HEK293 (cell line): ENCODE measurements around the gene GET3.

Source experiments
- CTCF ChIA-PET: fragments of 350-600 bp; formaldehyde crosslinking; extraction: SDS; loops from one replicate; lab custom pipeline; 2021; ENCODE audit warnings: antibody characterized with exemption; lab: Yijun Ruan, JAX
- POLR2A ChIA-PET: fragments of 300-600 bp; formaldehyde crosslinking; extraction: SDS; loops from one replicate; lab custom pipeline; 2020; ENCODE audit warnings: antibody characterized with exemption, inconsistent platforms; lab: Yijun Ruan, JAX
- H3K27ac ChIP-seq: fragments of 200-500 bp; sonication (Bioruptor generic); 2 replicates; pipeline ENCODE4 v1.5.1; 2014; ENCODE audit warnings: low read depth, low read length, control low read depth, inconsistent platforms; ENCODE audit errors: extremely low read depth
- H3K36me3 ChIP-seq, 2 experiments: fragments of 200-500 bp in 1 of 2; sonication (Bioruptor generic) in 1 of 2; 1 replicate in 1 of 2; 2 replicates in 1 of 2; pipeline ENCODE4 v1.5.1; 2014 to 2017; ENCODE audit warnings: inconsistent platforms in 2 of 2, low read length in 2 of 2; ENCODE audit not compliant: control insufficient read depth in 2 of 2, insufficient read depth in 1 of 2
- H3K4me1 ChIP-seq: fragments of 200-500 bp; sonication (Bioruptor generic); 2 replicates; pipeline ENCODE4 v1.5.1; 2014; ENCODE audit warnings: mild to moderate bottlenecking, low read length, inconsistent platforms; ENCODE audit not compliant: control insufficient read depth, insufficient read depth
- H3K4me3 ChIP-seq: 2 replicates; pipeline ENCODE4 v1.5.1; 2011; ENCODE audit warnings: low read depth, mild to moderate bottlenecking, control low read depth, low read length, moderate library complexity
- H3K9me3 ChIP-seq: fragments of 200-500 bp; sonication (Bioruptor generic); 2 replicates; pipeline ENCODE4 v1.5.1; 2014; ENCODE audit warnings: low read depth, low read length, inconsistent platforms; ENCODE audit not compliant: control insufficient read depth, insufficient read depth
- BCL11A ChIP-seq: fragments of 450-650 bp; formaldehyde crosslinking; IDR thresholded peaks from 2 replicates; pipeline ENCODE4 v1.5.1; 2016; ENCODE audit warnings: low read depth, missing biosample characterization, missing genetic modification characterization
- BCL11B ChIP-seq: fragments of 450-650 bp; formaldehyde crosslinking; IDR thresholded peaks from 2 replicates; pipeline ENCODE4 v1.5.1; 2016; ENCODE audit warnings: low read depth, missing biosample characterization, missing genetic modification characterization
- HIC1 ChIP-seq: fragments of 450-650 bp; formaldehyde crosslinking; IDR thresholded peaks from 2 replicates; pipeline ENCODE4 v1.5.1; 2016; ENCODE audit warnings: missing biosample characterization, missing genetic modification characterization
- KLF7 ChIP-seq: fragments of 450-650 bp; formaldehyde crosslinking; IDR thresholded peaks from 2 replicates; pipeline ENCODE4 v1.5.1; 2016; ENCODE audit warnings: missing biosample characterization, missing genetic modification characterization, borderline replicate concordance
- PATZ1 ChIP-seq: fragments of 450-650 bp; formaldehyde crosslinking; IDR thresholded peaks from 2 replicates; pipeline ENCODE4 v1.5.1; 2016; ENCODE audit warnings: missing biosample characterization, missing genetic modification characterization
- PBX3 ChIP-seq: sonication (generic); formaldehyde crosslinking; IDR thresholded peaks from 2 replicates; pipeline ENCODE4 v1.8.1; 2022; ENCODE audit warnings: mild to moderate bottlenecking, moderate library complexity, missing genetic modification reagents
- PRDM1 ChIP-seq: fragments of 450-650 bp; formaldehyde crosslinking; IDR thresholded peaks from 2 replicates; pipeline ENCODE4; 2016; ENCODE audit warnings: missing biosample characterization, missing genetic modification characterization
- RBAK ChIP-seq: fragments of 450-650 bp; formaldehyde crosslinking; IDR thresholded peaks from 2 replicates; pipeline ENCODE4 v1.5.1; 2016; ENCODE audit warnings: missing biosample characterization, missing genetic modification characterization
- ZBTB10 ChIP-seq: fragments of 450-650 bp; formaldehyde crosslinking; IDR thresholded peaks from 2 replicates; pipeline ENCODE4 v1.5.1; 2016; ENCODE audit warnings: missing biosample characterization, missing genetic modification characterization
- ZBTB20 ChIP-seq: fragments of 450-650 bp; formaldehyde crosslinking; IDR thresholded peaks from 2 replicates; pipeline ENCODE4 v1.5.1; 2016; ENCODE audit warnings: missing biosample characterization, missing genetic modification characterization
- ZFP37 ChIP-seq: fragments of 450-650 bp; formaldehyde crosslinking; IDR thresholded peaks from 2 replicates; pipeline ENCODE4 v1.5.1; 2016; ENCODE audit warnings: missing biosample characterization, missing genetic modification characterization
- ZNF10 ChIP-seq: fragments of 450-650 bp; formaldehyde crosslinking; IDR thresholded peaks from 2 replicates; pipeline ENCODE4 v1.5.1; 2017; ENCODE audit warnings: missing biosample characterization, missing genetic modification characterization
- ZNF114 ChIP-seq: fragments of 450-650 bp; formaldehyde crosslinking; IDR thresholded peaks from 2 replicates; pipeline ENCODE4 v1.5.0; 2017; ENCODE audit warnings: missing biosample characterization, missing genetic modification characterization
- ZNF140 ChIP-seq: fragments of 450-650 bp; formaldehyde crosslinking; IDR thresholded peaks from 2 replicates; pipeline ENCODE4 v1.5.1; 2016; ENCODE audit warnings: missing biosample characterization, missing genetic modification characterization
- ZNF146 ChIP-seq: fragments of 450-650 bp; formaldehyde crosslinking; IDR thresholded peaks from 2 replicates; pipeline ENCODE4 v1.5.1; 2016; ENCODE audit warnings: missing biosample characterization, missing genetic modification characterization
- ZNF311 ChIP-seq: fragments of 450-650 bp; formaldehyde crosslinking; IDR thresholded peaks from 2 replicates; pipeline ENCODE4 v1.5.1; 2017; ENCODE audit warnings: missing biosample characterization, missing genetic modification characterization, borderline replicate concordance
- ZNF335 ChIP-seq: fragments of 450-650 bp; formaldehyde crosslinking; conservative IDR thresholded peaks from 2 replicates; pipeline ENCODE4 v1.5.1; 2016; ENCODE audit warnings: missing biosample characterization, missing genetic modification characterization
- ZNF501 ChIP-seq: fragments of 450-650 bp; formaldehyde crosslinking; IDR thresholded peaks from 2 replicates; pipeline ENCODE4 v1.5.1; 2016; ENCODE audit warnings: missing biosample characterization, missing genetic modification characterization
- ZNF548 ChIP-seq: fragments of 450-650 bp; formaldehyde crosslinking; IDR thresholded peaks from 2 replicates; pipeline ENCODE4 v1.5.1; 2016; ENCODE audit warnings: missing biosample characterization, missing genetic modification characterization
- ZNF580 ChIP-seq: fragments of 450-650 bp; formaldehyde crosslinking; IDR thresholded peaks from 2 replicates; pipeline ENCODE4 v1.5.1; 2016; ENCODE audit warnings: missing biosample characterization, missing genetic modification characterization
- ZNF596 ChIP-seq: fragments of 450-650 bp; IDR thresholded peaks from 2 replicates; pipeline ENCODE4 v1.5.0; 2018; ENCODE audit warnings: missing biosample characterization, mild to moderate bottlenecking, missing genetic modification characterization, moderate library complexity
- ZNF660 ChIP-seq: fragments of 450-650 bp; IDR thresholded peaks from 2 replicates; pipeline ENCODE4 v1.5.1; 2018; ENCODE audit warnings: missing biosample characterization, mild to moderate bottlenecking, missing genetic modification characterization
- ZNF677 ChIP-seq: fragments of 450-650 bp; IDR thresholded peaks from 2 replicates; pipeline ENCODE4 v1.5.0; 2018; ENCODE audit warnings: missing biosample characterization, mild to moderate bottlenecking, missing genetic modification characterization, moderate library complexity
- ZNF707 ChIP-seq: fragments of 450-650 bp; formaldehyde crosslinking; IDR thresholded peaks from 2 replicates; pipeline ENCODE4 v1.5.1; 2016; ENCODE audit warnings: missing biosample characterization, missing genetic modification characterization
- ZNF768 ChIP-seq: fragments of 450-650 bp; formaldehyde crosslinking; IDR thresholded peaks from 2 replicates; pipeline ENCODE4 v1.5.1; 2018; ENCODE audit warnings: missing biosample characterization, mild to moderate bottlenecking, missing genetic modification characterization
- ZNF792 ChIP-seq: fragments of 450-650 bp; formaldehyde crosslinking; IDR thresholded peaks from 2 replicates; pipeline ENCODE4 v1.5.1; 2016; ENCODE audit warnings: missing biosample characterization, missing genetic modification characterization
- ZSCAN30 ChIP-seq: fragments of 450-650 bp; IDR thresholded peaks from 2 replicates; pipeline ENCODE4 v1.5.1; 2018; ENCODE audit warnings: missing biosample characterization, mild to moderate bottlenecking, missing genetic modification characterization, moderate library complexity

The GET3 gene

GRCh38 chr19:12792051-12792852 is 55.0 kb downstream of the GET3 start (continued):
- no peak for TF ChIP-seq ZNF311 (tag by site-specific recombination)
- peak; percentile 71; the same call in 1 of the 2 replicates for TF ChIP-seq ZBTB20 (tag by site-specific recombination)
- TF ChIP-seq ZNF501 (tag by site-specific recombination) = 0 out of 2 replicates have a peak, but pooled peaks have one; percentile 72
- no peak for TF ChIP-seq ZNF768 (tag by site-specific recombination)
- TF ChIP-seq ZNF114 (tag by site-specific recombination) = no peak
- peak; percentile 90 for TF ChIP-seq ZNF10 (tag by site-specific recombination)
- TF ChIP-seq BCL11A (tag by site-specific recombination) = peak; percentile 65; the same call in 1 of the 2 replicates
- TF ChIP-seq ZNF707 = no peak
- TF ChIP-seq ZNF677 = no peak
- TF ChIP-seq ZNF580 (tag by site-specific recombination) = 0 out of 2 replicates have a peak, but pooled peaks have one; percentile 8
- TF ChIP-seq ZNF335 (tag by site-specific recombination) = peak; percentile 84; the same call in 1 of the 2 replicates
- TF ChIP-seq ZNF146 (tag by site-specific recombination) = no peak
- no peak for TF ChIP-seq KLF7 (tag by site-specific recombination)
- no peak for TF ChIP-seq RBAK (tag by site-specific recombination)

- POLR2A ChIA-PET = interaction anchor here (0.5 to 3.6 kb wide), 15 partner anchors 8 to 121 kb away, joined by 3 to 42 read pairs (median 7); partner anchors contain the start of genes DHPS, DNASE2, FBXW9 and PRDX2
- H3K9me3 ChIP-seq = no peaks in the 10 kb centered on the region
- H3K36me3 ChIP-seq = peaks cover 5 to 6% of the 10 kb centered on the region in 2 experiments; a peak in 2 of 3 replicates
- peak overlapping the region; percentile 58; the same call in 1 of the 2 replicates for H3K27ac ChIP-seq
- peak overlapping the region; percentile 43 for H3K4me3 ChIP-seq
- peaks cover 21% of the 10 kb centered on the region for H3K4me1 ChIP-seq
- CTCF ChIA-PET = interaction anchor here (0.5 to 16.5 kb wide), 5 partner anchors 15 to 75 kb away, joined by 3 to 386 read pairs (median 3); partner anchors contain the start of gene HOOK2
- peak; percentile 80 for TF ChIP-seq PATZ1 (tag by site-specific recombination)
- TF ChIP-seq BCL11B (tag by site-specific recombination) = peak; percentile 24; the same call in 1 of the 2 replicates
- no peak for TF ChIP-seq ZNF140 (tag by site-specific recombination)
- TF ChIP-seq HIC1 (tag by site-specific recombination) = peak; percentile 80
- no peak for TF ChIP-seq ZNF548 (tag by site-specific recombination)
- peak; percentile 67; the same call in 1 of the 2 replicates for TF ChIP-seq ZBTB10
- TF ChIP-seq ZSCAN30 (tag by site-specific recombination) = no peak
- TF ChIP-seq ZFP37 (tag by site-specific recombination) = peak; percentile 22; the same call in 1 of the 2 replicates
- TF ChIP-seq ZNF596 (tag by site-specific recombination) = no peak
- TF ChIP-seq PRDM1 = no peak
- 0 out of 2 replicates have a peak, but pooled peaks have one; percentile 52 for TF ChIP-seq ZNF792 (tag by site-specific recombination)
- no peak for TF ChIP-seq PBX3 (CRISPR knock-in tag)
- 0 out of 2 replicates have a peak, but pooled peaks have one; percentile 8 for TF ChIP-seq ZNF660
These were observed 55.6 kb downstream of the GET3 start for GRCh38 chr19:12792853-12793289.
